ENCODE data around the gene MINDY1. TPM values are rescaled to one million over a fixed set of nuclear protein-coding genes. Genes with fewer than 3 reads are reported as not detected.

The MINDY1 gene, protein sequence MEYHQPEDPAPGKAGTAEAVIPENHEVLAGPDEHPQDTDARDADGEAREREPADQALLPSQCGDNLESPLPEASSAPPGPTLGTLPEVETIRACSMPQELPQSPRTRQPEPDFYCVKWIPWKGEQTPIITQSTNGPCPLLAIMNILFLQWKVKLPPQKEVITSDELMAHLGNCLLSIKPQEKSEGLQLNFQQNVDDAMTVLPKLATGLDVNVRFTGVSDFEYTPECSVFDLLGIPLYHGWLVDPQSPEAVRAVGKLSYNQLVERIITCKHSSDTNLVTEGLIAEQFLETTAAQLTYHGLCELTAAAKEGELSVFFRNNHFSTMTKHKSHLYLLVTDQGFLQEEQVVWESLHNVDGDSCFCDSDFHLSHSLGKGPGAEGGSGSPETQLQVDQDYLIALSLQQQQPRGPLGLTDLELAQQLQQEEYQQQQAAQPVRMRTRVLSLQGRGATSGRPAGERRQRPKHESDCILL
- 10 to 100 TPM; 39.6 to 57.0 (median 54.9) TPM for polyA plus RNA-seq (ENCODE audit: insufficient read length in 3 of 3)
- long read RNA-seq, donor 1, partial matches to known transcripts = 0 of 1 reads
- long read RNA-seq, donor 1, other reads (novel, unspliced or antisense) = 0 of 1 reads
- long read RNA-seq, donor 2 = 0 reads
- long read RNA-seq, donor 3 = 0 reads
- long read RNA-seq, donor 4 = 0 reads
- long read RNA-seq, donor 5 = 0 reads
- long read RNA-seq, donor 6, partial matches to known transcripts = 0 of 1 reads
- long read RNA-seq, donor 6, other reads (novel, unspliced or antisense) = 0 of 1 reads
- long read RNA-seq, donor 7 = 0 reads
- long read RNA-seq, donor 8 = 0 reads
- long read RNA-seq, donor 9, partial matches to known transcripts = 0 of 1 reads
- long read RNA-seq, donor 9, other reads (novel, unspliced or antisense) = 0 of 1 reads
- long read RNA-seq, donor 10 = 0 reads
- long read RNA-seq, donor 11 = 0 reads
- long read RNA-seq, donor 12, partial matches to known transcripts = 5 of 5 reads
- long read RNA-seq, donor 12, other reads (novel, unspliced or antisense) = 0 of 5 reads
- long read RNA-seq, donor 13 = 0 reads
- long read RNA-seq, donor 14 = 0 reads
- long read RNA-seq, donor 15 = 0 reads
- long read RNA-seq, donor 16 = 0 reads

DNA sequence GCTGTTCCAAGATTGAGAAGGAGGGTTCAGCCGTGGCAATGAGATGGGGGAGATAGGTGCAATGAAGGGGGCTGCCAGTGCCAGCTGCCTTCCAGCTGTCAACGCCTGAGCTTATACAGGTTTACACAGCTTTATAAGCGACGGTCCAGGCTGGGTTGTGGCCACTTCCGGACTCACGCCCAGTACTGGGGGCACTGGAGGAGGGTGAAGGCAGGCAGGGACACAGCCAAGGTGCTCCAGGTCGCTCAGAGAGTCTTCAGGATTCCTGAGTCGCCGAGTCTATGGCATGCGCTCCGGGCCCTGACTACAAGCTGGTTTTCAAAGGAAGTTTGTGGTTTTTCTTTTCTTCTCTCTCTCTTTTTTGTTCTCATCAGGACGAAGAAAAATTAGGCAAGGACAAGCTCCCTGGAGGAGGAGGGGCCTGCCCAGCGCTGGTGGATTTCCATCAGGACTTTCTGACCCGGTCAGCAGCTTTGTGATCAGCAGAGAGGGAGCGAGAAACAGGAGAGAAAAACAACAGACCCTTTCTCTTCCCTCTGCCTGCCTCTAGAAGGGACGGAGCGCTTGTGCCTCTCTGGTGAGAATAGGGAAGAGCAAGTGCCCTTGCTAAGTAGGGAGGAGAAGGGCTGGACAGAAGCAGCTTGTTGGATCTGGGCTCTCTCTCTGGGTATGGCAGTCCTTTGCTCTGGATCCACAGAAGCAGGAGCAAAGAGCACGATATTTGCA is at the start of gene MINDY1:
TSS of gene MINDY1 (minus strand) at position 576 of the 726 bp plus-strand sequence. CDS start 4,285 bp downstream, outside the sequence.
- DNase-seq = peak; percentile 87

DNA sequence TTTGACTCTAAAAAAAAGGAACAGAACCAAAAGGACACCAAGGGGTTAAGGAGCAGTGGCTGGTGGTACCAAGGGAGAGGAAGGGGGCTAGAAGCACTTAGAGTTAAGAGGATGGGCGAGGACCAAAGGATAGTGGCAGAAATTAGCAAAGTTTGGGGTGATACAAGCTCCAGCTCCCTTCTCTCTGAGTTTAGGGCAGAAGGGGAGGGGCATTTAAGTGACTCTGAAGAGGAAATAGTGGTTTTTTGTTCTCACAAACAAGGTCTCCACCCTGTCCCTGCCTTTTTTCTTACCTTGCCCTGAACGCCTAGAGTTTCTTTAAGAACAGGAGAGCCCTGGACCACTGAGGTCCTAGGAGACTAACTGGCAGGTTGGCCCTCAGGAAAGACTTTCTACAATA is 49.4 kb upstream of the MINDY1 start:
- DNase-seq = no peak

DNA sequence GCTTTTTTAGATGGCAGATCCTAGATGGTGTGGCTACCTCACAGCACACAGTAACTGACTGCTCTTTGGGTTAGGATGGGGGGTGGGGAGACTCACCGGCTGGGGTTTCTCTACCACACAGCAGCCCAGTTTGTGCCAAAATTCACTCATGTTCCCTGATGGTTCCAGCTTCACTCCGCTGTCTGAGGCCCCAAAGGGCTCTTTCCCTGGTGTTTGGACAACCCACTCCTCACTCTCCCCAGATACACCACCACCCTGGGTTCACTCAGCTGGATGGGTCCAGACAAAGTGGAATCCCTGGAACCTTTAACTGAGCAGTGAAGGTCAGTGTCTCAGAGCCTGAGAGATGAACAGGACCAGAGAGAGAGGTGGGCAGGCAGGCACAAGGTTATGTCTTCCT is 48.9 kb upstream of the MINDY1 start:
- no peak for DNase-seq

DNA sequence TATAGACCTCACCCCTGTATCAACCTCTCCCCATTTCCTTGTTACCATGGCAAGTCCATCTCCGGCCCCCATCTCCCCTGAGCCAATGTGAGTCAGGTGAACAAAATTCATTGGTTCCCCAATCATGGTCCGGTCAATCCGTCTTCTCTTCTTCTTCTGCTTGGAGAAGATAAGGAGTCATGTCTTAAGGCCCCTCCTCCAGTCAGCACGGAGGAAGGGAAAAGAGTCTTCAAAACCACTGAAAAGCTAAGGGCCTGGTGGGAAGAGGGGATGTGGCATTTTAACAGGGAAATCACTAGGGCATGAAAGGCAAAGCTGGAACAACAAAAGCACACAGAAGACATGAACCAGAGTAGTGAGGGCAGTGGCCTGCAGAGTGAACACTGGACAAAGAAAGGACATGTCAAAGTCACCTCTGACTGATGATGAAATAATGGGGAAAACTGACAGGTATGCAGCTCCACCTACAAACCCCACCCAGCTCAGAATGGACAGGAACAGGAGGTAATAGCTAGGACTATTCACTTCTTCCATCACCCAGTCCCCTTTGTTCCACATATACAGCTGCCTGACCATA is 48.4 kb upstream of the MINDY1 start:
- DNase-seq = no peak

DNA sequence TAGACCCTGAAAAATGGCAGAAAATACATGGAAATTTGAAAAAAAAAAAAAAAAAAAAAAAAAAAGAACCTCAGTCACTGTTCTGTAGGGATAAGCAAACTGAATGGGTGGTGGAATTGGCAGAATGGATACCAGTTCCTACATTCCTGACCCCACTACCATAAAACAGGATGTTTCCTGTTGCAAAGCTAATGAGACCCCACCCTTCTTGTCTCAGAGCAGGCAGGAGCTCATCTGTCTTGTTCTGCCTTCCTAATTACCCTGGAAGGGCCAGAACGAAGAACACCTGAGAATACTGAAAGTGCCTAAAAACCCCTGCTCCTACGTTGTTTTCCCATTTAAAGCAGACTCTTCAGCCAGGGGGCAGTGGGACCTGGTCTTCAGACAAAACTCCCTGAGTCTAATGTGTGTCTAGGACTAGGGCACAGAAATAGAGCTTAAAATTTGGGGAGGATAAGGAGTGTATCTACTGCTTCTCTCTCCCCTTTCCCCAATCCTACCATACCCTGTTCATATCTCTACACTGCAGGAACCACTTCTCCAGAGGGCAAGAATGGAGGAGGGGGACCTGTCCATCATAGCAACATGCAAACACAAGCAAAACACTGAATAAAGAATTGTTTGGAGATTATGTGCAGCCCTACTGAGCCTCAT is 44.8 kb upstream of the MINDY1 start:
- no peak for DNase-seq

DNA sequence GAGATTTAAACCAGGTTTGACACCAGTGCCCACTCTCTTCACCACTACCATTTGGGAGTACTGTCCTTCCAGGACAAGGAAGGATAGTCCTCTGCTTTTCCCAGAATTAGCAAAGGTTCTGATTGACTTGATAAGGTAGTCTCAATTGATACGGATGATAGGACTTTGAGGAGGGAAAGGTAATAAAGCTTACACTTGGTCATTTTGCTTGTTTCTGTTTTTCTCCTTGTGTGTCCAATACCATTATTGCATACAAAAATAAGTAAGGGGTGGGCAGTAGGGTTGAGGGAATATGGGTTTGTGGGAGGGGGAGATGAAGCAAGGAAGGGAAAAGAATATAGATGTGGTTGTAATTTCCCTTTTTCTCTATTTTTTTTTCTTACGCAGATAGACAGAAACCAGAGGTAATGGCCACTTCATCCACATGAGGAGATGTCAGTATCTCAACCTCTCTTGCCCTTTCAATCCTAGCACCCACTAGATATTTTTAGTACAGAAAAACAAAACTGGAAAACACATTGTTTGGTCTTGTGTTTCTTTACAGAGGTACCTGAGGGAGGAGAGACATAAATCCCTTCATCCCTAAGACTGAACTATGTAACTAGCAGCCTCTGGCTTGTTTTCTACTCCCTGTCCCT is 43.5 kb upstream of the MINDY1 start:
- DNase-seq = no peak

DNA sequence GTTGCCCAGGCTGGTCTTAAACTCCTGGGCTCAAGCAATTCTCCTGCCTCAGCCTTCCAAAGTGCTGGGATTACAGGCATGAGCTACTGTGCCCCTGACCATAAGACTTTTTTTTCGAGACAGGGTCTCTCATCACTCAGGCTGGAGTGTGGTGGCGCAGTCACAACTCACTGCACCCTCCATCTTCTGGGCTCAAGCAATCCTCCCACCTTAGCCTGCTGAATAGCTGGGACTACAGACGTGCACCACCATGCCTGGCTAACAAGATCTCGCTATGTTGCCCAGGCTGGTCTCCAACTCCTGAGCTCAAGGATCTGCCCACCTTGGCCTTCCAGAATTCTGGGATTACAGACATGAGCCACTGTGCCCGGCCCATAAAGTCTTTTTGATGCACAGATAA is 42.8 kb upstream of the MINDY1 start:
- DNase-seq = no peak

DNA sequence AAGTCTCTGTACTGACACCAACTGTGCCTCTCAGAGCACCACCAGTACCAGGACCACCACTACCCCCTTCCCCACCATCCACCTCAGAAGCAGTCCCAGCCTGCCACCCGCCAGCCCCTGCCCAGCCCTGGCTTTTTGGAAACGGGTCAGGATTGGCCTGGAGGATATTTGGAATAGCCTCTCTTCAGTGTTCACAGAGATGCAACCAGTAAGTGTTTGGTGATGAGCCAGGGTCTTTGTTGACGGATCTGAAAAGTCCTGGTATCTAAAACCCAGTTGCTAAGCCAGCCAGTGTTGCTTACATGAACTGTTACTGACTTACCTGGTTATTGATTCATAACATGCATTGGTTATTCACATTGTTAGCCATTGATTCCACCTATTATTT is 41.9 kb upstream of the MINDY1 start:
- DNase-seq = no peak

DNA sequence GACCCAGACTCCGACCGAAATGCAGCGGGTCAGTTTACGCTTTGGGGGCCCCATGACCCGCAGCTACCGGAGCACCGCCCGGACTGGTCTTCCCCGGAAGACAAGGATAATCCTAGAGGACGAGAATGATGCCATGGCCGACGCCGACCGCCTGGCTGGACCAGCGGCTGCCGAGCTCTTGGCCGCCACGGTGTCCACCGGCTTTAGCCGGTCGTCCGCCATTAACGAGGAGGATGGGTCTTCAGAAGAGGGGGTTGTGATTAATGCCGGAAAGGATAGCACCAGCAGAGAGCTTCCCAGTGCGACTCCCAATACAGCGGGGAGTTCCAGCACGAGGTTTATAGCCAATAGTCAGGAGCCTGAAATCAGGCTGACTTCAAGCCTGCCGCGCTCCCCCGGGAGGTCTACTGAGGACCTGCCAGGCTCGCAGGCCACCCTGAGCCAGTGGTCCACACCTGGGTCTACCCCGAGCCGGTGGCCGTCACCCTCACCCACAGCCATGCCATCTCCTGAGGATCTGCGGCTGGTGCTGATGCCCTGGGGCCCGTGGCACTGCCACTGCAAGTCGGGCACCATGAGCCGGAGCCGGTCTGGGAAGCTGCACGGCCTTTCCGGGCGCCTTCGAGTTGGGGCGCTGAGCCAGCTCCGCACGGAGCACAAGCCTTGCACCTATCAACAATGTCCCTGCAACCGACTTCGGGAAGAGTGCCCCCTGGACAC is 41.4 kb upstream of the MINDY1 start:
- DNase-seq = peak; percentile 69

DNA sequence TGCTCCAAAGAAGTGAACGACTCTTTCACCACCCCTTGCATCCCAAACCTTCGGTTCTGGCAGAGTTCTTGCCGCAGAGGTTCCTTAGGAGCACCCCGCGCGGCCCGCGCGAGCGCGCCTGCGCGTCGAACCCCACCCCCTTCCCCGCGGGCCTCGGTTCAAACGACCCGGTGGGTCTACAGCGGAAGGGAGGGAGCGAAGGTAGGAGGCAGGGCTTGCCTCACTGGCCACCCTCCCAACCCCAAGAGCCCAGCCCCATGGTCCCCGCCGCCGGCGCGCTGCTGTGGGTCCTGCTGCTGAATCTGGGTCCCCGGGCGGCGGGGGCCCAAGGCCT is 40.9 kb upstream of the MINDY1 start, which contains the start of gene C1orf56:
TSS of gene C1orf56 (plus strand) at position 161 of the 334 bp plus-strand sequence. CDS start at position 258, 97 bp downstream.
- peak; percentile 86 for DNase-seq

DNA sequence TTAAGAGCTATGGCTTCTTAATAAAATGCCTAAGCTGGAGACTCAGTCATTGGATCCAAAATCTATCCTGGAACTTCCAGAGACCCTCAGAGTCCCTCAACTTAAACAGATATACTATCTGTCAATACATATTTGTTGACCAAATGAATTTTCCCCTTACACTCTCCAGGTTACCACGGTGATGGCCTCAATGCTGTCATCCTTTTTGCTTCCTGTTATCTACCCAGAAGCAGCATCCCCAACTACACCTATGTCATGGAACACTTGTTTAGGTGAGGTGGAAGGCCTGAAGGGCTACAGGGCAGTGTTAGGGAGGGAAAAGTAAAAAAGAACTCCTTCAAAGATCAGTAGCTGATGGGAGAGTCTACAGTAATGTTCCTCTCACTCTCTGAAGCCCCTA is 36.5 kb upstream of the MINDY1 start:
- no peak for DNase-seq

DNA sequence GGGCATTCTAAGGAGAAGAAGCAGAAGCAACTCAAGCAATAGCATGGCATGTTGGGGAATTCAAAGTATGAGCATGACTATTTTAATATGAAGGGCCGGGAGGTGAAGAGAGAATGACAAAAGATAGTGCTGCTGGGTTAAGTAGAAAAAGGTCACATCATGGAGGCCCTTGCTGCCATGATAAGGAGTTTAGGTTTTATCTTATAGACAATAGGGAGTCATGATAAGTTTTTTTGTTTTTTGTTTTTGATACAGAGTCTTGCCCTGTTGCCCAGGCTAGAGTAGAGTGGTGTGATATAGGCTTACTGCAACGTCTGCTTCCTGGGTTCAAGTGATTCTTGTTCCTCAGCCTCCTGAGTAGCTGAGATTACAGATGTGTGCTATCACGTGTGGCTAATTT is 32.8 kb upstream of the MINDY1 start:
- no peak for DNase-seq

DNA sequence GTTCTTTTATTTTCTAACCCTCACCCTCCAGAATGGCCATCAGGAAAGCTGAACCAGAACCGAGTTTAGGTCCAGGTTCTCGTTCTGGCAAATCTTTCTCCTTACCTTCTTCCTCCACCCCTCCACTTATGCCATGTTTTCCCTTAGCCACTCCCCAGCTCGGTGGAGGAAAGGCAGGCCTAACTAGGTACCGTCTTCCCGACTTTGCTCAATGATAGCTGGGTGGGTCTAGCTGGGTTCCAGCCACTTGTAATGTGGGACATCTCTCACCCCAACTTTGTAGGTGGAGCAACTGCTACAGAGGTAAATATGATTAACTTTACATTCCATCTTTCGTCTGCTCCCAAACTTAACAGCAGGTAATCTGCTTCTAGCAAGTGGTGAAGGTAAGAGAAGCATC is 30.3 kb upstream of the MINDY1 start:
- no peak for DNase-seq

DNA sequence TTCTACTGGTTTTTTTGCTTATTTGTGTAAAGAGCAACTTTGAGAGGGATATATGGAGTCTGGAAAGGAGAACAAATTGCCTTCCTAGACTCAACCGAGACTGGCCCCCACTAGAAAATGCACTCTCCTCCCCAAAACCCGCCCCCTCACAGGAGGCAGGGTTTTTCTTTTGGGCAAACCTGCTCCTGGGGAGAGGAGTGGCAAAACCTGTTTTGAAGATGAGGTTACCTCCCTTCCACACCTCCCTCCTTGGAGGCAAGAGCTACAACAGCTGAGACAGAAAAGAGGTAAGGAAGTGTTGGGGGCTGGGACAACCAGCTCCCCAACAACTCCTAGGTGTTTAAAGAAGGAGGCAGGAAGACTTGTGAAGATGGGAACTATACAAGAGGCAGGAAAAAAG is 29.7 kb upstream of the MINDY1 start, which contains the start of gene BNIPL:
TSS of gene BNIPL (plus strand) at position 231 of the 400 bp plus-strand sequence. CDS start at position 371, 140 bp downstream.
- no peak for DNase-seq

DNA sequence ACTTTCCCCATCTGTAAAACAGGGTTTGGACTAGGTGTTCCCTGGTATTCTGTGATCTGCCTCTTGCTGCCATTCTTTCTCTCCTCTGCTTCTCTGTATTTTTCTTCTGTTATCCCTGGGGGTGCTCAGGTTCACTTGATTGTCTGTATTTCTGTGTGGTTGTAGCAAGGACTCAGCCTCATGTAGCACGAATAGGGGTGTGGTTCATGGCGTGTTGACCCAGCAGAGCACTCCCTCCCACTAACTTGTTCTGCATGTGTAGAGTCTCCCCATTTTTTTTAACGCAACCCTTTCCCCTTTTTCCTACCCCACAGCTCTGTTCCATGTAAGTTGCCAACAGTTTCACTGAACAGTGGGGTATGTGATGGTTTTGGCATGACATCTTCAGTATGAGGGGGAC is 28.5 kb upstream of the MINDY1 start:
- no peak for DNase-seq

DNA sequence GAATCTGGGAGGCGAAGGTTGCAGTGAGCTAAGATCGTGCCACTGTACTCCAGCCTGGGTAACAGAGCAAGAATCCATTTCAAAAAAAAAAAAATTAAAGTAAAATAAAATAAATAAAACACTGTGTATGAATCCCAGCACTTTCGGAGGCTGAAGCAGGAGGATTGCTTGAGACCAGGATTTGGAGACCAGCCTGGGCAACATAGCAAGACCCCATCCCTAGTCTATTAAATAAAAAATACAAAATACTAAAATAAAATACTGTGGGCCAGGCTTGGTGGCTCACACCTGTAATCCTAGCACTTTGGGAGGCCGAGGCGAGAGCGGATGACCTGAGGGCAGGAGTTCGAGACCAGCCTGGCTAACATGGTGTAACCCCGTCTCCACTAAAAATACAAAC is 25.5 kb upstream of the MINDY1 start:
- DNase-seq = no peak

DNA sequence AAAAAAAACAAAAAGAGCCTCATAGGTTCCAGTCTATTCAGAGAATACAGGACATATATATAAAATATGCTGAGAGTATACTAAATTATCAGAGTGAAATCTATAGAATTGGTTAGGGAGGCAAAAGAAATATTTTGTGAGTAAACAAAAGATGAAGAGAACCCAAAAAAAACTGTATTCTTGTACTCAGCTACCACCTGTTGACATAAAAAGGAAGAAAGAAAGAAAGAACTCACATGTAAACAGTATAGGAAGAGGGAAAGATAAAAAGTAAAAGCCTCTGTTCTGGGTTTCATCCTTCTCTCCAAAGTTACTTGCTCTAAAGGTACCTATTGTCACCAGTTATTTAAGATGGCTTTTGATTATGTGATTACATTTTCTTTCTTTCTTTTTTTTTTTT is 19.8 kb upstream of the MINDY1 start:
- DNase-seq = no peak

DNA sequence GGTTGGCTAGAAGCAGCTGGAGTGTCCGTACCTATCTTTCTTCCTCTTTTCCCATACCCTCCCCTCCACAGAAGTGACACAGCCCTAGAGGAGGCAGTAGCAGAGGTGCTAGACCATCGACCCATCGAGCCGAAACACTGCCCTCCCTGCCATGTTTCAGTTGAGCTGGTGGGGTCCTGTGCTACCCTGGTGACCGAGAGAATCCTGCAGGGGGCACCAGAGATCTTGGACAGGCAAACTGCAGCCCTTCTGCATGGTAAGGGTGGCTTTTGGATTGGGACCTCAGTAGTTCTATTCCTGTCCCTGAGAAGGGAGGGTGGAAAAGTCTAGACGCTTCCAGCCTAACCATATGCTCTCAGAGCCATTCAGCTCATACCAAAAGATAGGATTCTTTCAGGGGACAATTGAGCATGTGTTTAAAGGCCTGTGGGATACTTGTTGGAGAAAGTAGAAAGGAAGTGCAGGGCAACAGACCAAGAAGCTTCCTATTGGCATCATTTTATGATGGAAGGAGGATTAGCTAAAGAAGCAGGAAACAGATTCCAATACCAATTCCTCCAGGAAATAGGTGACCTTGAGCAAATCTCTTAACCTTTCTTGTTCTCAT is 17.9 kb upstream of the MINDY1 start:
- DNase-seq = peak; percentile 62

DNA sequence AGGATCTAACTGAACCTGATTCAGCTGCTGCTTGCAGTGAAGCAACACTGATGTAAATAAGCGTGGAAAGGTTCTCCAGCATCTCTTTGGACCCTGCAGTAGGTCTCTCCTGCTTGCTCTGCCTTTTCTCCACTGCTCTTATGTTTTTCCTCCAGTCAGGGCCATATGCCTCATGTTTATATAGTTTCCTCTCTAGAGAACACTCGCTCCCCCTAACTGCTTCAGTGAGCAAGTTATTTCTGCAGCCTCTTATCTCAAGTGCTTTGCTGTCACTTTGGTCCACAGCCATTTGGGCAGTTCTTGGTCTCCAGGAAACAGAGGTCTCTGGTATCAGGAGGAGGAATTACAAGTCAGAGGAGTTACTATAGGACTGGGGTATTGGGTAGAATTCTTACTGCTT is 6.8 kb upstream of the MINDY1 start:
- DNase-seq = peak; percentile 81
